LNCaP clone FGC (cell line): Measurements from ENCODE around the gene PRIMA1.

Experiments
- DNase-seq: peaks from one replicate; pipeline ENCODE4 v3.0.0-alpha.2; 2011; ENCODE audit warnings: low read depth
- H3K4me3 ChIP-seq: 2 replicates; pipeline ENCODE4 v1.5.1; 2011; ENCODE audit warnings: mild to moderate bottlenecking, low read depth, low read length, control low read depth
- TF ChIP-seq, protein P1 (sequence below): IDR thresholded peaks from 2 replicates; pipeline ENCODE4 v1.5.1; 2012; ENCODE audit warnings: mild to moderate bottlenecking; ENCODE audit not compliant: control insufficient read depth, insufficient read depth; ENCODE audit errors: extremely low read depth

PRIMA1 gene

DNA sequence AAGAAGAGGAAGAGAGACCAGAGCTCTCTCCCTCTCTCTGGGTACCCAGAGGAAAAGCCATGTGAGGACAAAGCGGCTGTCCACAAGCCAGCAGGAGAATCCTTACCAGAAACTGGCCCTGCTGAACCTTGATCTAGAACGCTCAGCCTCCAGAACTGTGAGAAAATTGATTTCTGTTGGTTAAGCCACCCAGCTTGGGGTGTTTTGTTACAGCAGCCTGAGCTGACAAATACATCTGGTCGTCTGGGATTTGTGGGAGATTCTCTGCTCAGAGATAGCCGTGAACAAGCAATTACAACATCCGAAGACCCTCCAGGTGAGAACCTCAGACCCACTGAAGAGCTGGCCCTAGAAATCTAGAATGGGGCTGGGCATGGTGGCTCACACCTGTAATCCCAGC is 6.5 kb upstream of the PRIMA1 start:
- no peak overlapping the region for H3K4me3 ChIP-seq
- no peak for DNase-seq
- TF ChIP-seq, protein P1, sequence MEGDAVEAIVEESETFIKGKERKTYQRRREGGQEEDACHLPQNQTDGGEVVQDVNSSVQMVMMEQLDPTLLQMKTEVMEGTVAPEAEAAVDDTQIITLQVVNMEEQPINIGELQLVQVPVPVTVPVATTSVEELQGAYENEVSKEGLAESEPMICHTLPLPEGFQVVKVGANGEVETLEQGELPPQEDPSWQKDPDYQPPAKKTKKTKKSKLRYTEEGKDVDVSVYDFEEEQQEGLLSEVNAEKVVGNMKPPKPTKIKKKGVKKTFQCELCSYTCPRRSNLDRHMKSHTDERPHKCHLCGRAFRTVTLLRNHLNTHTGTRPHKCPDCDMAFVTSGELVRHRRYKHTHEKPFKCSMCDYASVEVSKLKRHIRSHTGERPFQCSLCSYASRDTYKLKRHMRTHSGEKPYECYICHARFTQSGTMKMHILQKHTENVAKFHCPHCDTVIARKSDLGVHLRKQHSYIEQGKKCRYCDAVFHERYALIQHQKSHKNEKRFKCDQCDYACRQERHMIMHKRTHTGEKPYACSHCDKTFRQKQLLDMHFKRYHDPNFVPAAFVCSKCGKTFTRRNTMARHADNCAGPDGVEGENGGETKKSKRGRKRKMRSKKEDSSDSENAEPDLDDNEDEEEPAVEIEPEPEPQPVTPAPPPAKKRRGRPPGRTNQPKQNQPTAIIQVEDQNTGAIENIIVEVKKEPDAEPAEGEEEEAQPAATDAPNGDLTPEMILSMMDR, result no peak

DNA sequence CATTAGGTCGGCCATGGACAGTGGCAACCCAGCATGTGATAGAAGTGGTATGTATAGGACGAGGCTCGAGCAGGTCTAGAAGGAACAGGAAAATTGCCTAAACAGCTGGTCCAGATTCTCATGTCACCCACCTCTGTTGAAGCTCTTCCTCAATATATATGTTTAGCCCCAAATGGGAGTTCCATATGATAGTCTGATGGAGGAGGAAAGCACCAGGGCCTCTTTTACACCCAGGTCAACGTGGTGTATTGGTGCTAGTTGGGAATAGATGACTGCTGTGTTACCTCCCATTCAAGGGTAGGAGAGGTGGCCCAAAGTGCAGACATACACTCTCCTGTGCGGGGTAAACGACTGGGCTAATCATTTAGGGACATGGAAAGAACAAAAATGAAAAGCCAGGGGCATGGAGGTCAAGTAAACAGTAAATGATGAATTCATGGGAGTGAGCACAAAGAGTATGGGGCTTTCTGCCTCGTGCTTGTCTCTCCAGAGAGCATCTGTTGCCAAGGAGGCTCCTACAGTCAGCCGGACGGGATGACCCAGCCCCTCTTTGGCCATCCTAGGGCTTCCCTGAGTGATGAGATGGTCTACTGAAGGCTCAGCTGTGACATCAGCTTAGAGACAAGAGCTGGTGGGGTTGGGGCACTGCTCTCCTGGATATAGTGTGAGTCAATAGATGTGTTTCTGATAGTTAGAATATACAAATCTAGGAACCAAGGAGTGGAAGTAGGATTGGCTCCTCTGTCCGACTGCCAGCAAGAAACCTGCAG is 5.5 kb upstream of the PRIMA1 start:
- TF ChIP-seq, protein P1, result no peak
- H3K4me3 ChIP-seq, result no peak overlapping the region
- no peak for DNase-seq

DNA sequence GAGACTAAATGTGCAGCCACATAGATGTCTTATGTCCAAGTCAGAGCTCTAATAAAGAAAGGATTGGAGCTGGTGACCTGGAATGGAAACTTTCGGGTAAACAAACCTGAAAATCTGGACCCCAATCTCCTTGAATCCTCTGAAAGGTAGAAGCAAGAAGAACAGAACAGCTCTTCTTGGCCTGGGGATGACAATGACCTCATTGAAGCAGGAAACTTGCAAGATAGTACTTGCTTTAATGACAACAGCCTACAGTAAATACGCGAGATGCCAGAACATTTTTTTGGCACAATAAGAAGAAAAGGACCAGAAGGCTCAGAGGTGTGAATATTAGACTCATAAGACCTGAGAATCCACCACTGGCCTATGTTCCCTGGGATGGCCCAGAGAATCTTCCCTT is 4.1 kb upstream of the PRIMA1 start:
- no peak for DNase-seq
- TF ChIP-seq, protein P1, result no peak
- no peak overlapping the region for H3K4me3 ChIP-seq

DNA sequence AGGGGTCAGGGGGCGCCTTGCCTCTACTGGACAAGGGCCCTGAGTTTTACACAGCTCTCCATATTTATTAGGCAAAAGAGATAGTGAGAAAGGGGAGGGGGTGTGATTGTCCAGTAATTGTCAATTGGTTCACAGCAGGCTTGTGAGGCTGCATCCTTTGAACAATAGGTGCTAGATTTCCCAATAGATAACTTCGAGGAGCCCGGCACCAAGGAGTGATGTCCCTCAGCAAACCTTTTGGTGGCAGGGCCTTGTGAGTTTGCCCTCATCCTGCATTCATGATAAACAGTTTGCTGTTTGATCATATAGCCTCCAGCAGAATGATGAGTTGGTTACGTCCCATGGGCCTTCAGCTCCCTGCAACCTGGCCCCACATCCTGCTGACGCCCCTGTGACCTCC is 2.7 kb upstream of the PRIMA1 start:
- DNase-seq, result no peak
- no peak overlapping the region for H3K4me3 ChIP-seq

DNA sequence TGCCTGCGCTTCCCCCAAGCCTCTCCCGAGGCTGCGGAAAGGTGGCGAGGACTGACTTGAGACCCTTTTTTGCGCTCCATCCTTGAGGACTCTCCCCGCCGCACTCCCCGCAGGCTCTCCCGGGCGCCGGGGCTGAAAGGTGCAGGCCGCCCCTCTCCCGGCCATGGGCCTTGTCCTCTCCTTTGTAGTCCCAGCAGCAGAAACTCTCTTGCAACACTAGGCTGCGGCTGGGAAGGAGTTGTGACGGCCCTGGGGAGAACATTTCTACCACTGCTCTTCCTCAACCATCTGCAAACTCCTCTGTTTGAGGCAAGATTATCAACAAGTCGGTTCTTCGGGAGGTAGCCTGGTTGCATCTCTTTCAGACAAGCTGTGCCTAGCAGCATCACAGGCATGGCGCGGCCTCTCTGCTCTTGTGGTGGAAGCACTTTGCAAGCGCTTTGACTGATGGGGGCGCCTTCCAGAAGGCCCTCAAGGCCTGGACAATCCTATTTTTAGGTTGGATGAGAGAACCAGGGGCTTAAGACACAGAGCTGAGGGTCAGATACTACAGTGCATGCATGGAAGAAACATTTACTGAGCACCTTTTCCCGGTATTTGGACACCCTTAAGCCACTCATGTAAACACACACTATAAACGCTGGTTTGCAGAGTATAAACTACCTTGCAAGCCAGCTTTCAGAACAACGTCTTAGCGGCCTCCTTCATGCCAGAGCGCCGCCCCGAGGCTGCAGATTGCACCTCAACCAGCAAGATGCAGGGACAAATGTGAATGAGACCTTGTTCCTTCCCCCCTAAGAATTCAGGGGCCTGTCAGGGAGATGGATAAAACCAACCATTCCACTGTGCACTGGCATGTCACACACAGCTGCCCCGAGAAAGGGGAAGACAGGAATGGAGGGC is 1.2 kb upstream of the PRIMA1 start:
- DNase-seq, result no peak
- peak overlapping the region; percentile 49 for H3K4me3 ChIP-seq

More for the DNA sequence above, 2.7 kb upstream of the PRIMA1 start:
- TF ChIP-seq, protein P1, result no peak

DNA sequence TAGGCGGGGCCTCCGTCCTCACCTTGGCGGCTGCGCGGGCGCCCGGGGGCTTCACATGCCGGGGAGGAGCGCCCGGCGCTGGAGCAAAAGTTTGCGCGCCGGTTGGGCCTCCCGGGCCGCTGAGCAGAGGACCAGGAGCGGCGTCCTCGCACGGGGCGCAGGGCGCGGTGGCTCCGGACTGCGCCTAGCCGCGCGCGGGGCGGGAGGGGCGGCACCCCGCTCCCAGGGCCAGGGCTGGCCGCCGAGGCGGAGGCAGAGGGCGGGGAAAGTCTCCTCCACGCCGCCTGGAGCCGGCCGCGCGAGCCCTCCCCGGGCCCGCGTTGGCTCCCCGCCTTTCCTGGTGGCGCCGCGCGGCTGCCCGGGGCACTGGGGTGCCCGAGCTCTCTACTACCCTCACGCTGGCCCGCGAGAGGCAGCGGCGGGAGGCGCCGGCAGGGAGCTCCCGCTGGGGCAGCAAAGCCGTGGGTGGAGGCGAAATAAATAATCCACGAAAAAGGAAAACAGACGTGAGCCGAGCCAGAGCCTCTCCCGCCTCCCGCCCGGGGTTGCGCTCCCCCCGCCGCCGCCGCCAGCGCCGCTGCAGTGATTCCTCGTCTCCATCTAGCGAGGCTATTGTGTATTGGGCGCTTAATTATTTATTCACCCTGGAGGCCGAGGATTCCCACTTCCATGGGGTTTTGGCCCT is 400 bp upstream of the PRIMA1 start:
- TF ChIP-seq, protein P1, result peak; percentile 53
- H3K4me3 ChIP-seq, result peak overlapping the region; percentile 49
- no peak for DNase-seq

More for the DNA sequence above, 1.2 kb upstream of the PRIMA1 start:
- TF ChIP-seq, protein P1, result no peak
